ENCODE results near the gene CDV3.

CDV3 gene

DNA sequence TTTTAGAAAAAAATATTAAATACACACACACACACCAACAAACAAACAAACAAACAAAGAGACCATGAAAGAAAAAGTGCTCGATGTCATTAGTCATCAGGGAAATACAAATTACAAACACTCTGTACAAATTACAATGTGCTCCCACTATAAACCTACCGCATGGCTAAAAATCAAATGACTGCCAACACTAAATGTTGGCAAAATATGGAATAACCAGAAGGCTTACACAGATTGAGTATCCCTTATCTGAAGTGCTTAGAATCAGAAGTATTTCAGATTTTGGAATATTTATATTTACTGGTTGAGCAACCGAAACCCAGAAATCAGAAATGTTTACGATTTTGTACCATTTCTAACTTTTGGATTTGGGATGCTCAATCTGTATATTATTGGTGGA, 33.4 kb downstream of the CDV3 start:
- no peak for TF ChIP-seq ZNF623 (tag by site-specific recombination; IDR thresholded peaks at IDR 0.05)
- H3K27ac ChIP-seq (ENCODE audit: extremely low read depth, low read depth, low read length) = no peak overlapping the region
- H3K4me3 ChIP-seq (ENCODE audit: low read depth, low read length) = no peak overlapping the region
- no peaks in the 10 kb centered on the region for H3K9me3 ChIP-seq (ENCODE audit: control insufficient read depth, insufficient read depth, low read depth, low read length)
- peaks cover 29 to 79% of the 10 kb centered on the region in 2 experiments for H3K36me3 ChIP-seq (ENCODE audit: control insufficient read depth in 2 of 2, insufficient read depth in 1 of 2, low read length in 2 of 2)
- POLR2A ChIA-PET = interaction anchor here (0.6 kb wide), 1 partner anchor 273 kb away, joined by 3 read pairs; no protein-coding TSS in a partner anchor
- CTCF ChIA-PET = interaction anchor here (0.7 kb wide), 1 partner anchor 565 kb away, joined by 3 read pairs; no protein-coding TSS in a partner anchor
- H3K4me1 ChIP-seq (ENCODE audit: control insufficient read depth, insufficient read depth, low read length) = no peaks in the 10 kb centered on the region

DNA sequence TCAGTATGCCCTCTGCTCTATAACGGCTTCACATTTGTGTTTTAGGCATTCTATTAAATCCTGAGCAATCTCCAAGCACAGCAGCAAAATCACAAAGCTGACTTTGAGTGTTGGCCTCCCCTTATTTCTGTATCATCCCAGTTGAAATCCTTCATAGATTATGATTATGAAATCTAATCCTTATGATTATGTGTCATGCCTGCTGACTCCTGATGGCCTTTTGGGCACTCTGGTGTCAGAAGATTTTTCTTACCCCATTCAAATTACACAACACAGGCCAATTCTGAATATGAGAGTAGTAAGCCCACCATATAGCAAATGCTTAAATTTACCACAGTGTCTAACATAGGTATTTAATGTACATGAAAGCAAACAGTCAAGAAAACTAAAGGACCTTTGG, 34.3 kb downstream of the CDV3 start:
- POLR2A ChIA-PET = no interaction called here
- no peaks in the 10 kb centered on the region for H3K4me1 ChIP-seq (ENCODE audit: control insufficient read depth, insufficient read depth, low read length)
- H3K27ac ChIP-seq (ENCODE audit: extremely low read depth, low read depth, low read length) = no peak overlapping the region
- no peak overlapping the region for H3K4me3 ChIP-seq (ENCODE audit: low read depth, low read length)
- peaks cover 32 to 79% of the 10 kb centered on the region in 2 experiments for H3K36me3 ChIP-seq (ENCODE audit: control insufficient read depth in 2 of 2, insufficient read depth in 1 of 2, low read length in 2 of 2)
- TF ChIP-seq GLI4 (tag by site-specific recombination; IDR thresholded peaks at IDR 0.05) (no peak), ZNF133 (tag by site-specific recombination; IDR thresholded peaks at IDR 0.05) (no peak), ZNF335 (tag by site-specific recombination; conservative IDR thresholded peaks at IDR 0.05) (no peak), KLF7 (tag by site-specific recombination; IDR thresholded peaks at IDR 0.05; ENCODE audit: borderline replicate concordance) (no peak), GFI1B (tag by site-specific recombination; IDR thresholded peaks at IDR 0.05) (no peak), YY1 (tag by site-specific recombination; IDR thresholded peaks at IDR 0.05) (no peak), ZNF555 (tag by site-specific recombination; conservative IDR thresholded peaks at IDR 0.05) (no peak), ZNF621 (tag by site-specific recombination; IDR thresholded peaks at IDR 0.05) (no peak)
- no peaks in the 10 kb centered on the region for H3K9me3 ChIP-seq (ENCODE audit: control insufficient read depth, insufficient read depth, low read depth, low read length)
- CTCF ChIA-PET = interaction anchor here (0.7 kb wide), 1 partner anchor 566 kb away, joined by 3 read pairs; no protein-coding TSS in a partner anchor

DNA sequence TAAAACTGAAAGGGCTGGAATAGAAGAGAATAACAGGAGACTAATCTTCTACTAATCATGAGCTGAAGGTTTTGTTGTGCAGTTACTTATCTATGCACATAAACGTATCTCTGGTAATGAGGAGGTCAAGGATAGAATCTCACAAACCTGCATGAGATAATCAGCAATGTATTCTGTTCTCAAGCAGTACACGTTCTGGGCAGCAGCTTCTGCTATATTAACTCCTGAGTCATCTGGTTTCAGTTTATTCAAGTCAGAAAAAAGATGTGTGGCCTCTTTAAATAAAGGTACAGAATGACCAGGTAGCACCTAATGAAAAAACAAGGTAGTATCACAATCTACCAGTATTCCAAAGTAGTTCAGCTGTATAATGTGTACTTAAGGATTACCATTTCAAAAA, 34.9 kb downstream of the CDV3 start:
- no peak for TF ChIP-seq ZNF514 (tag by site-specific recombination; IDR thresholded peaks at IDR 0.05)
- TF ChIP-seq ZNF623 (tag by site-specific recombination; IDR thresholded peaks at IDR 0.05) = no peak
- TF ChIP-seq, protein P1, sequence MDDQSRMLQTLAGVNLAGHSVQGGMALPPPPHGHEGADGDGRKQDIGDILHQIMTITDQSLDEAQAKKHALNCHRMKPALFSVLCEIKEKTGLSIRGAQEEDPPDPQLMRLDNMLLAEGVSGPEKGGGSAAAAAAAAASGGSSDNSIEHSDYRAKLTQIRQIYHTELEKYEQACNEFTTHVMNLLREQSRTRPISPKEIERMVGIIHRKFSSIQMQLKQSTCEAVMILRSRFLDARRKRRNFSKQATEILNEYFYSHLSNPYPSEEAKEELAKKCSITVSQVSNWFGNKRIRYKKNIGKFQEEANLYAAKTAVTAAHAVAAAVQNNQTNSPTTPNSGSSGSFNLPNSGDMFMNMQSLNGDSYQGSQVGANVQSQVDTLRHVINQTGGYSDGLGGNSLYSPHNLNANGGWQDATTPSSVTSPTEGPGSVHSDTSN (CRISPR knock-in tag; IDR thresholded peaks at IDR 0.05) = no peak
- ChIA-PET POLR2A (no interaction called here), CTCF (no interaction called here)
- Histone ChIP-seq H3K4me3 (ENCODE audit: low read depth, low read length) (no peak overlapping the region), H3K27ac (ENCODE audit: extremely low read depth, low read depth, low read length) (no peak overlapping the region), H3K36me3 (ENCODE audit: control insufficient read depth in 2 of 2, insufficient read depth in 1 of 2, low read length in 2 of 2) (peaks cover 32 to 84% of the 10 kb centered on the region in 2 experiments), H3K4me1 (ENCODE audit: control insufficient read depth, insufficient read depth, low read length) (no peaks in the 10 kb centered on the region), H3K9me3 (ENCODE audit: control insufficient read depth, insufficient read depth, low read depth, low read length) (no peaks in the 10 kb centered on the region)

DNA sequence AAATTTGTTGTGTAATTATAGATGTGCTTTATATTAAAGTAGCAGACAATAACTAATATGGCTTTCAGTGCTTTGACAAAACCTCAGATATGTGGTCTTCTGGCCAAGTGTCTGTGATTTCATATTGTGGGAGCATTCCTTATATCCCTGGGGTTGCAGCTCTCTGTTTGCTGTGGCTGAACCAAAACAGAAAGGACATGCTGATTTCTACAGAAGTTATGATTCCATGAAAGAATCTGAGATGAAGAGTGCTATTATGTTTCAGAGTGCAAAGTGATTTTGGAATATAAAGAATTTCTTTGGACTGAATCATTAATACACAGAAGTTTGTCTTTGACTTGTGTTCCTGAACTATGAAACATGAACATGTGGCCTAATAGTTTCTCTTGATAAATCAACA, 36.5 kb downstream of the CDV3 start:
- Histone ChIP-seq H3K4me3 (ENCODE audit: low read depth, low read length) (no peak overlapping the region), H3K36me3 (ENCODE audit: control insufficient read depth in 2 of 2, insufficient read depth in 1 of 2, low read length in 2 of 2) (peaks cover 22 to 81% of the 10 kb centered on the region in 2 experiments), H3K9me3 (ENCODE audit: control insufficient read depth, insufficient read depth, low read depth, low read length) (no peaks in the 10 kb centered on the region), H3K4me1 (ENCODE audit: control insufficient read depth, insufficient read depth, low read length) (no peaks in the 10 kb centered on the region), H3K27ac (ENCODE audit: extremely low read depth, low read depth, low read length) (no peak overlapping the region)
- CTCF ChIA-PET = no interaction called here
- POLR2A ChIA-PET = no interaction called here
- TF ChIP-seq ZNF2 (tag by site-specific recombination; IDR thresholded peaks at IDR 0.05) = no peak
- TF ChIP-seq ZNF138 (tag by site-specific recombination; IDR thresholded peaks at IDR 0.05; ENCODE audit: borderline replicate concordance) = no peak
- TF ChIP-seq ZNF423 (tag by site-specific recombination; IDR thresholded peaks at IDR 0.05) = no peak
- TF ChIP-seq, protein P2, sequence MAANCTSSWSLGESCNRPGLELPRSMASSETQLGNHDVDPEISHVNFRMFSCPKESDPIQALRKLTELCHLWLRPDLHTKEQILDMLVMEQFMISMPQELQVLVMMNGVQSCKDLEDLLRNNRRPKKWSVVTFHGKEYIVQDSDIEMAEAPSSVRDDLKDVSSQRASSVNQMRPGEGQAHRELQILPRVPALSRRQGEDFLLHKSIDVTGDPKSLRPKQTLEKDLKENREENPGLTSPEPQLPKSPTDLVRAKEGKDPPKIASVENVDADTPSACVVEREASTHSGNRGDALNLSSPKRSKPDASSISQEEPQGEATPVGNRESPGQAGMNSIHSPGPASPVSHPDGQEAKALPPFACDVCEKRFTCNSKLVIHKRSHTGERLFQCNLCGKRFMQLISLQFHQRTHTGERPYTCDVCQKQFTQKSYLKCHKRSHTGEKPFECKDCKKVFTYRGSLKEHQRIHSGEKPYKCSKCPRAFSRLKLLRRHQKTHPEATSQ (tag by site-specific recombination; IDR thresholded peaks at IDR 0.05) = no peak
- TF ChIP-seq, protein P3, sequence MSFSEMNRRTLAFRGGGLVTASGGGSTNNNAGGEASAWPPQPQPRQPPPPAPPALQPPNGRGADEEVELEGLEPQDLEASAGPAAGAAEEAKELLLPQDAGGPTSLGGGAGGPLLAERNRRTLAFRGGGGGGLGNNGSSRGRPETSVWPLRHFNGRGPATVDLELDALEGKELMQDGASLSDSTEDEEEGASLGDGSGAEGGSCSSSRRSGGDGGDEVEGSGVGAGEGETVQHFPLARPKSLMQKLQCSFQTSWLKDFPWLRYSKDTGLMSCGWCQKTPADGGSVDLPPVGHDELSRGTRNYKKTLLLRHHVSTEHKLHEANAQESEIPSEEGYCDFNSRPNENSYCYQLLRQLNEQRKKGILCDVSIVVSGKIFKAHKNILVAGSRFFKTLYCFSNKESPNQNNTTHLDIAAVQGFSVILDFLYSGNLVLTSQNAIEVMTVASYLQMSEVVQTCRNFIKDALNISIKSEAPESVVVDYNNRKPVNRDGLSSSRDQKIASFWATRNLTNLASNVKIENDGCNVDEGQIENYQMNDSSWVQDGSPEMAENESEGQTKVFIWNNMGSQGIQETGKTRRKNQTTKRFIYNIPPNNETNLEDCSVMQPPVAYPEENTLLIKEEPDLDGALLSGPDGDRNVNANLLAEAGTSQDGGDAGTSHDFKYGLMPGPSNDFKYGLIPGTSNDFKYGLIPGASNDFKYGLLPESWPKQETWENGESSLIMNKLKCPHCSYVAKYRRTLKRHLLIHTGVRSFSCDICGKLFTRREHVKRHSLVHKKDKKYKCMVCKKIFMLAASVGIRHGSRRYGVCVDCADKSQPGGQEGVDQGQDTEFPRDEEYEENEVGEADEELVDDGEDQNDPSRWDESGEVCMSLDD (tag by site-specific recombination; IDR thresholded peaks at IDR 0.05) = no peak
- no peak for TF ChIP-seq ZNF175 (tag by site-specific recombination; IDR thresholded peaks at IDR 0.05)
- TF ChIP-seq, protein P4, sequence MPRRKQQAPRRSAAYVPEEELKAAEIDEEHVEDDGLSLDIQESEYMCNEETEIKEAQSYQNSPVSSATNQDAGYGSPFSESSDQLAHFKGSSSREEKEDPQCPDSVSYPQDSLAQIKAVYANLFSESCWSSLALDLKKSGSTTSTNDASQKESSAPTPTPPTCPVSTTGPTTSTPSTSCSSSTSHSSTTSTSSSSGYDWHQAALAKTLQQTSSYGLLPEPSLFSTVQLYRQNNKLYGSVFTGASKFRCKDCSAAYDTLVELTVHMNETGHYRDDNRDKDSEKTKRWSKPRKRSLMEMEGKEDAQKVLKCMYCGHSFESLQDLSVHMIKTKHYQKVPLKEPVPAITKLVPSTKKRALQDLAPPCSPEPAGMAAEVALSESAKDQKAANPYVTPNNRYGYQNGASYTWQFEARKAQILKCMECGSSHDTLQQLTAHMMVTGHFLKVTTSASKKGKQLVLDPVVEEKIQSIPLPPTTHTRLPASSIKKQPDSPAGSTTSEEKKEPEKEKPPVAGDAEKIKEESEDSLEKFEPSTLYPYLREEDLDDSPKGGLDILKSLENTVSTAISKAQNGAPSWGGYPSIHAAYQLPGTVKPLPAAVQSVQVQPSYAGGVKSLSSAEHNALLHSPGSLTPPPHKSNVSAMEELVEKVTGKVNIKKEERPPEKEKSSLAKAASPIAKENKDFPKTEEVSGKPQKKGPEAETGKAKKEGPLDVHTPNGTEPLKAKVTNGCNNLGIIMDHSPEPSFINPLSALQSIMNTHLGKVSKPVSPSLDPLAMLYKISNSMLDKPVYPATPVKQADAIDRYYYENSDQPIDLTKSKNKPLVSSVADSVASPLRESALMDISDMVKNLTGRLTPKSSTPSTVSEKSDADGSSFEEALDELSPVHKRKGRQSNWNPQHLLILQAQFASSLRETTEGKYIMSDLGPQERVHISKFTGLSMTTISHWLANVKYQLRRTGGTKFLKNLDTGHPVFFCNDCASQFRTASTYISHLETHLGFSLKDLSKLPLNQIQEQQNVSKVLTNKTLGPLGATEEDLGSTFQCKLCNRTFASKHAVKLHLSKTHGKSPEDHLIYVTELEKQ (tag by site-specific recombination; IDR thresholded peaks at IDR 0.05; ENCODE audit: borderline replicate concordance) = no peak

All from HEK293 (cell line).